NB4 (cell line): ENCODE results near the gene ASRGL1.

Experiments
- DNase-seq: peaks from one replicate; pipeline ENCODE4 v3.0.0; 2010; ENCODE audit warnings: low read depth
- H3K4me3 ChIP-seq: one replicate; pipeline ENCODE4 v1.5.1; 2011; ENCODE audit warnings: mild to moderate bottlenecking, low read depth, low read length, moderate library complexity
- CTCF ChIP-seq: IDR thresholded peaks from one replicate; pipeline ENCODE4 v1.5.1; 2012; ENCODE audit warnings: low read depth, low read length
- MAX ChIP-seq: IDR thresholded peaks from 2 replicates; pipeline ENCODE4 v1.6.1; 2011; ENCODE audit warnings: low read depth, low read length
- MYC ChIP-seq: IDR thresholded peaks from 2 replicates; pipeline ENCODE4 v1.6.1; 2011; ENCODE audit warnings: low read depth, low read length
- POLR2A ChIP-seq: IDR thresholded peaks from 2 replicates; pipeline ENCODE4 v1.6.1; 2011; ENCODE audit warnings: mild to moderate bottlenecking; ENCODE audit not compliant: insufficient read length; ENCODE audit errors: extremely low read depth

ASRGL1 gene

GRCh38 chr11:62404901-62405300, 67.7 kb downstream of the ASRGL1 start:
- H3K4me3 ChIP-seq = no peak overlapping the region
- no peak for DNase-seq
- TF ChIP-seq MYC = no peak
- no peak for TF ChIP-seq POLR2A
- TF ChIP-seq MAX = no peak
- no peak for TF ChIP-seq CTCF

GRCh38 chr11:62406034-62406433, 68.8 kb downstream of the ASRGL1 start:
- TF ChIP-seq POLR2A = no peak
- TF ChIP-seq MYC = no peak
- no peak for TF ChIP-seq CTCF
- TF ChIP-seq MAX = no peak
- H3K4me3 ChIP-seq = no peak overlapping the region
- DNase-seq = no peak

DNA sequence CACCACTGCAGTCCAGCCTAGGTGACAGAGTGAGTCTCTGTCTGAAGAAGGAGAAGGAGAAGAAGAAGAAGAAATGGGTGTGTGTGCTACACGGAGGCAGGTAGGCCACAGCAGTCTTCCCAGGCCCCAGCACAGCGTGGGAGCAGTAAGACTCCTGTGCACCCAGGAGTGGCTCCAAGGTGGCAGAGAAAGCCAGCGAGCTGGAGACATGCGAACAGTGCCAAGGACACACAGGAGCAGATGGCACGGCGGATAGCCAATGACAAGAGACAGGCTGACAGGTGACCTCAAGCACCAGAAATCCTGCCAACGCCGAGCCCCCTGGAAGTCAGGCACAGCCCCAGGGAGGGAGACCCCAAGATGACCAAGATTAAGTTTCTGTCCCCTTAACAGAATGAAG, 72.6 kb downstream of the ASRGL1 start:
- no peak for DNase-seq
- TF ChIP-seq MAX = no peak
- TF ChIP-seq CTCF = no peak
- TF ChIP-seq MYC = no peak
- TF ChIP-seq POLR2A = no peak
- no peak overlapping the region for H3K4me3 ChIP-seq

DNA sequence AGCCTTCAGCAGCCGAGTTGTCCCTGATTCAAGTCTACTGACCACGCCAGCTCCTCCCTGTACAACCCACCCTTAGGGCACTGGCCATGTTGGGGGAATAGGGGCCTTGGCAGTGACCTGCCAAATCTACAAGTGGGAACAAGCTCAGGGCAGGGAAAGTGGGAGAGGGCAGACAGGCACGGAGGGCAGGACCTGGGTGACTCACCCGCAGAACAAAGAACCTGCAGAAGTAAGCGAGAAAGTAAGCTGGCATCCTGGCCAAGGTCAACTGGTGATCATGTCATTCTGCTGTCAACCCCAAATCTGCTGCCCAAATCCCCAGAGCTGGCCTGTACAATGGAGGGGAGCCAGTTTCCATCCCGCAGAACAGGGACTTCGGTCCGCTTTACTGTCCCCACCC, 73.7 kb downstream of the ASRGL1 start:
- no peak for TF ChIP-seq CTCF
- no peak for TF ChIP-seq MAX
- TF ChIP-seq MYC = no peak
- no peak for TF ChIP-seq POLR2A
- DNase-seq = no peak
- no peak overlapping the region for H3K4me3 ChIP-seq

DNA sequence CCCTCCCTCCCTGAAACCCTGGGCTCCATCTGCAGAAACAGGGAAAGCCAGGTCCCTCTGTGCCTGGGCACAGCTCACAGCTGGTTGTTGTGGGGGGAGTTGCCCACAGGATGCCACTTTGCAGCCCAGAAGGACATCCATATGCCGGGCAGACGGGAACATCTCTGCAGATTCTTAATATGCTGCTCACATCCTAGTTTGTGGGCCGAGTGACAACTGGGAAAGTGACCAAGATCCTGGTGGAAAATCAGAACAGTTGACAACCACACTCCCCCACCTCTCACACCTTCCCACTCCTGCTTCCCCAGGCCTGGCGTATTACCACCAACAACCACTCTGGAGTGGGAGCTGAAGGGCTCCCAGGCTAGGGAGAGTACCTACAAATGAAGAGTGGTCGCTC, 74.3 kb downstream of the ASRGL1 start:
- no peak for TF ChIP-seq MAX
- H3K4me3 ChIP-seq = no peak overlapping the region
- DNase-seq = no peak

DNA sequence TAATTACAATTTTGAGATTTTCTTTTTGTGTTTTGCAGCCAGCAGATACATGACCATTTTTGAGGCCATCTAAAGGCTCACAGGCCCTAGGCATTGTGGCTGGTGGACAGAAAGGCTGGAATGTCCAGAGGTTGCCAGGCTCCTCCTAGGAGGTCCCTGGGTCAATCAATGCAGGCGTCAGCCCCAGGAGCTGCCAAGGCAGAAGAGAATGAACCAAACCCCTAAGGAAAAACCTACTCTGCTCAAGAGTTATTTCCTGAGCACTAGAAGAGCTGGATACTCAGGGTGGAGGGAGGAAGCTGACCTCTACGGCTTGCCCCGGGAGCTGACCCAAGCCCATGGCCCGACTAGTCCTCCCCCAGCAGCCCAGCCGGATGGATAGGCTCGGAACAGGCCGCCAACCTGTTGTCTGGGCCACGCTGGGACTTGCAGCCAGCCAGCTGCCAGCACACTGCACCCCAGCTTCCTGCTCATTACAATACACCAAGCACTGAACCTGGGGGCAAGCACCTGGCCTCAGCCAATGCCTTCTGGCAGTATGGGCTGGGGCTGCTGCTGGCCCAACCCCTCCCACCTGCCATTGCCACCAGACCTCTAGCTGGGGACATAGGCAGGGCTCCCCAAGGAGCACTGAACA, 75.9 kb downstream of the ASRGL1 start:
- no peak for TF ChIP-seq CTCF
- TF ChIP-seq POLR2A = no peak
- TF ChIP-seq MAX = no peak
- no peak for TF ChIP-seq MYC
- H3K4me3 ChIP-seq = no peak overlapping the region
- DNase-seq = no peak
